Esophagus muscularis mucosa (tissue), 3 donors: ENCODE data around the gene SETD5.

Source experiments
- CTCF ChIP-seq, 3 experiments: fragments of 200-600 bp in 2 of 3; fragments of 450-650 bp in 1 of 3; sonication (generic) in 2 of 3; IDR thresholded peaks; one replicate each; pipeline ENCODE4 v1.5.1; 2017 to 2019; ENCODE audit warnings: antibody characterized with exemption in 3 of 3, mild to moderate bottlenecking in 2 of 3, moderate library complexity in 1 of 3
- POLR2AphosphoS5 ChIP-seq, 2 donors: sonication (generic); formaldehyde crosslinking; IDR thresholded peaks; one replicate each; pipeline ENCODE4 v1.6.1; 2017; ENCODE audit warnings: antibody characterized with exemption in 2 of 2

- TF ChIP-seq POLR2AphosphoS5 (IDR thresholded peaks at IDR 0.05) (no peak), CTCF (IDR thresholded peaks at IDR 0.05) (no peak)
These were observed 35.6 kb upstream of the SETD5 start for GRCh38 chr3:9361691-9362388.
